ENCODE results near the gene GTF2A1. TPM values are rescaled to one million over a fixed set of nuclear protein-coding genes. Genes with fewer than 3 reads are reported as not detected.

The GTF2A1 gene
- total and polyA plus RNA-seq, 4 donors = 2.9 to 22.1 (median 9.7) TPM

DNA sequence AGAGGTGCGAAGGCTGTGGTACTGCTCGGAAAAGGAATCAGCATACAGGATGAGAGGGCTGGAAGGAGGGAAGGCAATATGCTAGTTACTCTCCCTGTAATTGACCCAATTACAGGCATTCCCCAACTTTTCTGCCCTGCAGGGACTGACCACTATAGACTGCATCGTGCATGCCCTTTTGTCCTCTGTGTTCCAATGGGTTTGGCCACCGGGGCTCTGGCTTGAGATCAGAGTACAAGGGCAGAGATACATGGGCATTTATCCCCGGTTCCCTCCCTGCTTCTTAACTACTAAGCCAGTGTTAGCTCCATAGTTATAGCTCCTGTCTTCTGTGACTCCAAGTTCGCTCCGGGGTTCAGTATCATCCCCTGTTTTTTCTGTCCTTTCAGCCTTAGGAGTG lies 59.7 kb downstream of the GTF2A1 start (continued):
- no peak for TF ChIP-seq REST (IDR thresholded peaks at IDR 0.05)
- TF ChIP-seq SP1 (IDR thresholded peaks at IDR 0.05) = no peak
- no peak for TF ChIP-seq TAF1 (conservative IDR thresholded peaks at IDR 0.05)
- peak in 1 of 2 donors; percentile 31 for TF ChIP-seq RXRA (IDR thresholded peaks at IDR 0.05)
- no peak for TF ChIP-seq FOXA1 (IDR thresholded peaks at IDR 0.05)
- TF ChIP-seq FOXA2 (IDR thresholded peaks at IDR 0.05) = no peak
- peak; percentile 17 for TF ChIP-seq HNF4G (IDR thresholded peaks at IDR 0.05)

GRCh38 chr14:81157431-81157830 lies 63.3 kb downstream of the GTF2A1 start:
- H3K27ac ChIP-seq (ENCODE audit: low read depth in 1 of 2, low read length in 2 of 2) = no peak overlapping the region
- peaks cover 0 to 12% (median 9%) of the 10 kb centered on the region in 4 donors for H3K4me1 ChIP-seq (ENCODE audit: control insufficient read depth in 4 of 4, insufficient read depth in 4 of 4, low read length in 3 of 4)
- H3K27me3 ChIP-seq (ENCODE audit: control insufficient read depth in 4 of 4, insufficient read depth in 4 of 4, low read length in 3 of 4) = no peaks in the 10 kb centered on the region
- peaks cover 0 to 2% (median under 1%) of the 10 kb centered on the region in 4 donors for H3K36me3 ChIP-seq (ENCODE audit: control insufficient read depth in 4 of 4, insufficient read depth in 3 of 4, low read depth in 1 of 4, low read length in 3 of 4)
- H3K9ac ChIP-seq (ENCODE audit: low read depth in 1 of 2, low read length in 2 of 2) = no peak overlapping the region
- DNase-seq (ENCODE audit: low spot score) = no peak
- WGBS = 75% methylated on average over 1 of the region's 1 CpG
- no peak overlapping the region for H3K4me3 ChIP-seq (ENCODE audit: low read depth in 1 of 3, low read length in 3 of 3)
- TF ChIP-seq, protein P1, sequence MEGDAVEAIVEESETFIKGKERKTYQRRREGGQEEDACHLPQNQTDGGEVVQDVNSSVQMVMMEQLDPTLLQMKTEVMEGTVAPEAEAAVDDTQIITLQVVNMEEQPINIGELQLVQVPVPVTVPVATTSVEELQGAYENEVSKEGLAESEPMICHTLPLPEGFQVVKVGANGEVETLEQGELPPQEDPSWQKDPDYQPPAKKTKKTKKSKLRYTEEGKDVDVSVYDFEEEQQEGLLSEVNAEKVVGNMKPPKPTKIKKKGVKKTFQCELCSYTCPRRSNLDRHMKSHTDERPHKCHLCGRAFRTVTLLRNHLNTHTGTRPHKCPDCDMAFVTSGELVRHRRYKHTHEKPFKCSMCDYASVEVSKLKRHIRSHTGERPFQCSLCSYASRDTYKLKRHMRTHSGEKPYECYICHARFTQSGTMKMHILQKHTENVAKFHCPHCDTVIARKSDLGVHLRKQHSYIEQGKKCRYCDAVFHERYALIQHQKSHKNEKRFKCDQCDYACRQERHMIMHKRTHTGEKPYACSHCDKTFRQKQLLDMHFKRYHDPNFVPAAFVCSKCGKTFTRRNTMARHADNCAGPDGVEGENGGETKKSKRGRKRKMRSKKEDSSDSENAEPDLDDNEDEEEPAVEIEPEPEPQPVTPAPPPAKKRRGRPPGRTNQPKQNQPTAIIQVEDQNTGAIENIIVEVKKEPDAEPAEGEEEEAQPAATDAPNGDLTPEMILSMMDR (IDR thresholded peaks at IDR 0.05; ENCODE audit: low read depth, low read length, missing input control) = no peak
- no peak for TF ChIP-seq FOXA1 (IDR thresholded peaks at IDR 0.05)
- TF ChIP-seq SP1 (IDR thresholded peaks at IDR 0.05) = no peak
- no peak for TF ChIP-seq REST (IDR thresholded peaks at IDR 0.05)
- TF ChIP-seq YY1 (IDR thresholded peaks at IDR 0.05) = no peak
- no peak for TF ChIP-seq TAF1 (conservative IDR thresholded peaks at IDR 0.05)
- TF ChIP-seq FOXA2 (IDR thresholded peaks at IDR 0.05) = no peak
- no peak for TF ChIP-seq HNF4A (conservative IDR thresholded peaks at IDR 0.05)
- TF ChIP-seq EGR1 (IDR thresholded peaks at IDR 0.05; ENCODE audit: low read depth in 2 of 2) = no peak
- TF ChIP-seq, protein P2, sequence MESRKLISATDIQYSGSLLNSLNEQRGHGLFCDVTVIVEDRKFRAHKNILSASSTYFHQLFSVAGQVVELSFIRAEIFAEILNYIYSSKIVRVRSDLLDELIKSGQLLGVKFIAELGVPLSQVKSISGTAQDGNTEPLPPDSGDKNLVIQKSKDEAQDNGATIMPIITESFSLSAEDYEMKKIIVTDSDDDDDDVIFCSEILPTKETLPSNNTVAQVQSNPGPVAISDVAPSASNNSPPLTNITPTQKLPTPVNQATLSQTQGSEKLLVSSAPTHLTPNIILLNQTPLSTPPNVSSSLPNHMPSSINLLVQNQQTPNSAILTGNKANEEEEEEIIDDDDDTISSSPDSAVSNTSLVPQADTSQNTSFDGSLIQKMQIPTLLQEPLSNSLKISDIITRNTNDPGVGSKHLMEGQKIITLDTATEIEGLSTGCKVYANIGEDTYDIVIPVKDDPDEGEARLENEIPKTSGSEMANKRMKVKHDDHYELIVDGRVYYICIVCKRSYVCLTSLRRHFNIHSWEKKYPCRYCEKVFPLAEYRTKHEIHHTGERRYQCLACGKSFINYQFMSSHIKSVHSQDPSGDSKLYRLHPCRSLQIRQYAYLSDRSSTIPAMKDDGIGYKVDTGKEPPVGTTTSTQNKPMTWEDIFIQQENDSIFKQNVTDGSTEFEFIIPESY (IDR thresholded peaks at IDR 0.05) = no peak
- no peak for TF ChIP-seq HNF4G (IDR thresholded peaks at IDR 0.05)
- TF ChIP-seq JUND (IDR thresholded peaks at IDR 0.05) = no peak
- TF ChIP-seq GABPA (IDR thresholded peaks at IDR 0.05 in 1 of 2, conservative IDR thresholded peaks at IDR 0.05 in 1 of 2) = no peak
- TF ChIP-seq RXRA (IDR thresholded peaks at IDR 0.05) = no peak
- no peak for TF ChIP-seq NR2F2 (IDR thresholded peaks at IDR 0.05)
- TF ChIP-seq, protein P3, sequence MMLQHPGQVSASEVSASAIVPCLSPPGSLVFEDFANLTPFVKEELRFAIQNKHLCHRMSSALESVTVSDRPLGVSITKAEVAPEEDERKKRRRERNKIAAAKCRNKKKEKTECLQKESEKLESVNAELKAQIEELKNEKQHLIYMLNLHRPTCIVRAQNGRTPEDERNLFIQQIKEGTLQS (IDR thresholded peaks at IDR 0.05) = no peak
- TF ChIP-seq MAX (IDR thresholded peaks at IDR 0.05) = no peak
- no peak for TF ChIP-seq RAD21 (IDR thresholded peaks at IDR 0.05)
- H3K9me3 ChIP-seq (ENCODE audit: control insufficient read depth in 4 of 4, low read length in 3 of 4) = no peaks in the 10 kb centered on the region
